ENCODE results near the gene KRTCAP3.

- TF ChIP-seq CTCF (IDR thresholded peaks at IDR 0.05) (no peak), POLR2A (IDR thresholded peaks at IDR 0.05) (no peak)
Observed at GRCh38 chr2:27393225-27393624, 49.0 kb upstream of the KRTCAP3 start.
